Astrocyte (in vitro differentiated cells and primary cell): ENCODE measurements around the gene UNC5C. TPM values are rescaled to one million over a fixed set of nuclear protein-coding genes. Genes with fewer than 3 reads are reported as not detected.

Experiments
- DNase-seq: peaks from one replicate; pipeline ENCODE4 v3.0.0-alpha.2; 2010; ENCODE audit warnings: low read depth
- FAIRE-seq: peaks from 2 replicates; lab custom pipeline; 2011; peaks lifted over from hg19 to GRCh38; lab: Jason Lieb, UNC
- H2AFZ ChIP-seq: 2 replicates; pipeline ENCODE4 v1.6.0; 2012; ENCODE audit warnings: low read depth, low read length, inconsistent platforms
- H3K27ac ChIP-seq: 2 replicates; pipeline ENCODE4 v1.5.1; 2011; ENCODE audit warnings: low read depth, low read length, inconsistent platforms
- H3K27me3 ChIP-seq: 2 replicates; pipeline ENCODE4 v1.6.0; 2011; ENCODE audit warnings: low read length, inconsistent platforms; ENCODE audit not compliant: insufficient read depth
- H3K36me3 ChIP-seq: 2 replicates; pipeline ENCODE4 v1.5.1; 2011; ENCODE audit warnings: low read length, inconsistent platforms; ENCODE audit not compliant: insufficient read depth
- H3K4me1 ChIP-seq: 2 replicates; pipeline ENCODE4 v1.5.1; 2011; ENCODE audit warnings: low read length, inconsistent platforms; ENCODE audit not compliant: insufficient read depth
- H3K4me2 ChIP-seq: 2 replicates; pipeline ENCODE4 v1.6.0; 2012; ENCODE audit warnings: low read length, inconsistent platforms
- H3K4me3 ChIP-seq: 2 replicates; pipeline ENCODE4 v1.5.1; 2011; ENCODE audit warnings: low read depth, mild to moderate bottlenecking, low read length, inconsistent platforms; ENCODE audit not compliant: insufficient read depth
- H3K79me2 ChIP-seq: 2 replicates; pipeline ENCODE4 v1.6.0; 2012; ENCODE audit warnings: mild to moderate bottlenecking, low read length, inconsistent platforms; ENCODE audit not compliant: insufficient read depth
- H3K9ac ChIP-seq: 2 replicates; pipeline ENCODE4 v1.6.0; 2012; ENCODE audit warnings: mild to moderate bottlenecking, low read length, inconsistent platforms
- H3K9me3 ChIP-seq: 2 replicates; pipeline ENCODE4 v1.5.1; 2012; ENCODE audit warnings: low read depth, mild to moderate bottlenecking, low read length, inconsistent platforms; ENCODE audit not compliant: insufficient read depth
- H4K20me1 ChIP-seq: 2 replicates; pipeline ENCODE4 v1.6.0; 2012; ENCODE audit warnings: low read length, inconsistent platforms; ENCODE audit not compliant: insufficient read depth
- H3K27ac Mint-ChIP-seq: one replicate; pipeline ENCODE4 v1.8.0; 2021; ENCODE audit warnings: mild to moderate bottlenecking, mixed read lengths; ENCODE audit not compliant: unreplicated experiment
- H3K27me3 Mint-ChIP-seq: one replicate; pipeline ENCODE4 v1.8.0; 2021; ENCODE audit warnings: low read depth, mixed read lengths; ENCODE audit not compliant: unreplicated experiment
- H3K36me3 Mint-ChIP-seq: one replicate; pipeline ENCODE4 v1.8.0; 2021; ENCODE audit warnings: low read depth, mixed read lengths; ENCODE audit not compliant: unreplicated experiment
- H3K4me1 Mint-ChIP-seq: one replicate; pipeline ENCODE4 v1.8.0; 2021; ENCODE audit warnings: low read depth, mixed read lengths; ENCODE audit not compliant: unreplicated experiment
- H3K4me3 Mint-ChIP-seq: one replicate; pipeline ENCODE4 v1.8.0; 2021; ENCODE audit warnings: mild to moderate bottlenecking, moderate library complexity, mixed read lengths; ENCODE audit not compliant: unreplicated experiment
- H3K9me3 Mint-ChIP-seq: one replicate; pipeline ENCODE4 v1.8.0; 2021; ENCODE audit warnings: mild to moderate bottlenecking, mixed read lengths; ENCODE audit not compliant: unreplicated experiment
- CTCF ChIP-seq: IDR thresholded peaks from 2 replicates; pipeline ENCODE4 v1.5.1; 2011; ENCODE audit warnings: low read depth, mild to moderate bottlenecking, inconsistent platforms, low read length, moderate library complexity; ENCODE audit not compliant: insufficient read depth
- EZH2 ChIP-seq: IDR thresholded peaks from 2 replicates; pipeline ENCODE4 v1.6.1; 2012; ENCODE audit warnings: mild to moderate bottlenecking, low read length, inconsistent platforms; ENCODE audit not compliant: insufficient read depth
- total RNA-seq: library from RNA; stranded (reverse); gene quantifications from 2 replicates; pipeline ENCODE4 v1.2.1, GENCODE V29; 2021

The UNC5C gene
- total RNA-seq, 1 donor from 2014 or later, result 3.1 TPM

GRCh38 chr4:95213366-95213765, 335.4 kb downstream of the UNC5C start:
- Histone ChIP-seq H3K79me2 (no peaks in the 10 kb centered on the region), H3K27me3 (no peaks in the 10 kb centered on the region), H3K4me2 (no peak overlapping the region), H3K27ac (no peak overlapping the region), H3K36me3 (no peaks in the 10 kb centered on the region), H4K20me1 (no peaks in the 10 kb centered on the region), H2AFZ (no peak overlapping the region), H3K9ac (no peak overlapping the region), H3K4me3 (no peak overlapping the region), H3K9me3 (no peaks in the 10 kb centered on the region), H3K4me1 (no peaks in the 10 kb centered on the region)
- no peak overlapping the region for H3K27ac Mint-ChIP-seq
- peaks cover 4% of the 10 kb centered on the region for H3K27me3 Mint-ChIP-seq
- no peaks in the 10 kb centered on the region for H3K36me3 Mint-ChIP-seq
- H3K4me3 Mint-ChIP-seq, result no peak overlapping the region
- TF ChIP-seq CTCF, result no peak
- TF ChIP-seq EZH2, result no peak
- H3K4me1 Mint-ChIP-seq, result peaks cover 9% of the 10 kb centered on the region
- no peaks in the 10 kb centered on the region for H3K9me3 Mint-ChIP-seq
- DNase-seq (no peak), FAIRE-seq (no peak)

DNA sequence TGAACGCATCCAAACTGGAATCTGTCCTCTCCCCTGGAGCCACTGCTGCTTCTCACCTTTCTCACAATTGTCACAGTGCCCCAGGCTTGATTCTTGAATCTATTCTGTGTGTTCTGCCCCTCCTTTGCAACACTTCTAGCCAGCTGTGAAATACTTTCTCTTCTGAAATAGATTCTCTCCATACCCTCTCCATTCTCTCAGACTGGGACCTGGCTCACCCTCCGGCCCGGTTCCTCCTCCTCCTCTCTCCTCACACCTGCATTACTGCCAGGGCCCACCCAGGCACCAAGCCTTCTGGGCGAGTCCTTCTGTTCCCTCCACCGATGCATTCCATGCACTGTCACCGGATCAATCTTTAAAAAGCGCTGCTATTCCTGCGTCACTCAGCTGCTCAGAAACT, 336.1 kb downstream of the UNC5C start:
- H3K4me2 ChIP-seq, result no peak overlapping the region
- Mint-ChIP-seq H3K9me3 (no peaks in the 10 kb centered on the region), H3K4me3 (no peak overlapping the region), H3K27ac (no peak overlapping the region), H3K4me1 (peaks cover 9% of the 10 kb centered on the region), H3K36me3 (no peaks in the 10 kb centered on the region), H3K27me3 (peaks cover 4% of the 10 kb centered on the region)
- H3K9ac ChIP-seq, result no peak overlapping the region
- no peaks in the 10 kb centered on the region for H3K79me2 ChIP-seq
- FAIRE-seq (no peak), DNase-seq (no peak)
- no peak for TF ChIP-seq CTCF
- no peak for TF ChIP-seq EZH2
- H3K36me3 ChIP-seq, result no peaks in the 10 kb centered on the region
- no peaks in the 10 kb centered on the region for H3K4me1 ChIP-seq
- no peaks in the 10 kb centered on the region for H4K20me1 ChIP-seq
- H3K27ac ChIP-seq, result no peak overlapping the region
- no peak overlapping the region for H2AFZ ChIP-seq
- no peaks in the 10 kb centered on the region for H3K27me3 ChIP-seq
- H3K9me3 ChIP-seq, result no peaks in the 10 kb centered on the region
- H3K4me3 ChIP-seq, result no peak overlapping the region

- TF ChIP-seq CTCF, result no peak
- no peak for TF ChIP-seq EZH2
- H3K79me2 ChIP-seq, result no peaks in the 10 kb centered on the region
- H3K4me3 Mint-ChIP-seq, result no peak overlapping the region
- DNase-seq, result no peak
- H3K27me3 ChIP-seq, result no peaks in the 10 kb centered on the region
- no peaks in the 10 kb centered on the region for H3K36me3 Mint-ChIP-seq
- no peak overlapping the region for H3K27ac ChIP-seq
- H3K4me3 ChIP-seq, result no peak overlapping the region
- H3K27ac Mint-ChIP-seq, result no peak overlapping the region
- no peaks in the 10 kb centered on the region for H3K4me1 ChIP-seq
- H3K9me3 Mint-ChIP-seq, result no peaks in the 10 kb centered on the region
- no peaks in the 10 kb centered on the region for H3K9me3 ChIP-seq
- H3K4me2 ChIP-seq, result no peak overlapping the region
- H3K4me1 Mint-ChIP-seq, result peaks cover 2% of the 10 kb centered on the region
- peaks cover 4% of the 10 kb centered on the region for H3K27me3 Mint-ChIP-seq
- no peaks in the 10 kb centered on the region for H3K36me3 ChIP-seq
- H2AFZ ChIP-seq, result no peak overlapping the region
- FAIRE-seq, result no peak
- no peaks in the 10 kb centered on the region for H4K20me1 ChIP-seq
- no peak overlapping the region for H3K9ac ChIP-seq
Observed at GRCh38 chr4:95209927-95210326, 338.8 kb downstream of the UNC5C start.
